ENCODE data around the gene MEGF11.

The MEGF11 gene

GRCh38 chr15:66228807-66229735 lies 24.5 kb downstream of the MEGF11 start:
- no peaks in the 10 kb centered on the region for H3K27me3 ChIP-seq (ENCODE audit: insufficient read depth, poor library complexity, severe bottlenecking)
- H3K27ac ChIP-seq (replicated peaks): no peak overlapping the region
- no peak overlapping the region for H3K4me3 ChIP-seq (replicated peaks; ENCODE audit: insufficient read depth, low read length)
- TF ChIP-seq GABPA (IDR thresholded peaks at IDR 0.05; ENCODE audit: low read depth): no peak
- no peak for TF ChIP-seq CTCF (IDR thresholded peaks at IDR 0.05; ENCODE audit: insufficient read depth, low read length)
- TF ChIP-seq SPI1 (IDR thresholded peaks at IDR 0.05; ENCODE audit: borderline replicate concordance, low read depth): no peak
- no peak for TF ChIP-seq POLR2AphosphoS5 (IDR thresholded peaks at IDR 0.05; ENCODE audit: low read depth)
- TF ChIP-seq REST (IDR thresholded peaks at IDR 0.05; ENCODE audit: insufficient replicate concordance, low read depth): no peak
- DNase-seq (ENCODE audit: low read depth in 1 of 2, low spot score in 1 of 2): no peak

GRCh38 chr15:66226736-66227135 lies 26.8 kb downstream of the MEGF11 start:
- H3K4me3 ChIP-seq (replicated peaks; ENCODE audit: insufficient read depth, low read length): no peak overlapping the region
- TF ChIP-seq SPI1 (IDR thresholded peaks at IDR 0.05; ENCODE audit: borderline replicate concordance, low read depth): no peak
- no peak for TF ChIP-seq REST (IDR thresholded peaks at IDR 0.05; ENCODE audit: insufficient replicate concordance, low read depth)
- no peak for TF ChIP-seq CTCF (IDR thresholded peaks at IDR 0.05; ENCODE audit: insufficient read depth, low read length)
- TF ChIP-seq GABPA (IDR thresholded peaks at IDR 0.05; ENCODE audit: low read depth): no peak
- TF ChIP-seq POLR2AphosphoS5 (IDR thresholded peaks at IDR 0.05; ENCODE audit: low read depth): no peak
- DNase-seq (ENCODE audit: low read depth in 1 of 2, low spot score in 1 of 2): no peak
- H3K27me3 ChIP-seq (ENCODE audit: insufficient read depth, poor library complexity, severe bottlenecking): no peaks in the 10 kb centered on the region
- no peak overlapping the region for H3K27ac ChIP-seq (replicated peaks)

GRCh38 chr15:66225656-66226274 lies 27.8 kb downstream of the MEGF11 start:
- no peak for TF ChIP-seq SPI1 (IDR thresholded peaks at IDR 0.05; ENCODE audit: borderline replicate concordance, low read depth)
- no peak for TF ChIP-seq REST (IDR thresholded peaks at IDR 0.05; ENCODE audit: insufficient replicate concordance, low read depth)
- TF ChIP-seq GABPA (IDR thresholded peaks at IDR 0.05; ENCODE audit: low read depth): no peak
- no peak for TF ChIP-seq POLR2AphosphoS5 (IDR thresholded peaks at IDR 0.05; ENCODE audit: low read depth)
- no peak for TF ChIP-seq CTCF (IDR thresholded peaks at IDR 0.05; ENCODE audit: insufficient read depth, low read length)
- H3K27ac ChIP-seq (replicated peaks): no peak overlapping the region
- H3K27me3 ChIP-seq (ENCODE audit: insufficient read depth, poor library complexity, severe bottlenecking): no peaks in the 10 kb centered on the region
- DNase-seq (ENCODE audit: low read depth in 1 of 2, low spot score in 1 of 2): no peak
- H3K4me3 ChIP-seq (replicated peaks; ENCODE audit: insufficient read depth, low read length): no peak overlapping the region
